Measurements from ENCODE around the gene KIF1A. TPM values are rescaled to one million over a fixed set of nuclear protein-coding genes. Genes with fewer than 3 reads are reported as not detected.

Gene KIF1A
- total RNA-seq, 1 experiment from 2014 or later: 279 TPM

GRCh38 chr2:240731178-240731545 is 88.9 kb downstream of the KIF1A start:
- no peak for TF ChIP-seq EMX1 (CRISPR knock-in tag; IDR thresholded peaks at IDR 0.05)
- TF ChIP-seq ZNF416 (CRISPR knock-in tag; IDR thresholded peaks at IDR 0.05): no peak
- TF ChIP-seq NFATC4 (CRISPR knock-in tag; IDR thresholded peaks at IDR 0.05): no peak
- TF ChIP-seq ZBTB21 (CRISPR knock-in tag; IDR thresholded peaks at IDR 0.05; ENCODE audit: borderline replicate concordance): no peak
- no peak for TF ChIP-seq MYBL2 (CRISPR knock-in tag; IDR thresholded peaks at IDR 0.05)
- no peak for TF ChIP-seq ZNF263 (CRISPR knock-in tag; IDR thresholded peaks at IDR 0.05; ENCODE audit: low read depth)
- TF ChIP-seq NR3C1 (CRISPR knock-in tag; conservative IDR thresholded peaks at IDR 0.05; ENCODE audit: low read depth): no peak
- TF ChIP-seq NR2C2 (CRISPR knock-in tag; IDR thresholded peaks at IDR 0.05): no peak
- TF ChIP-seq SMAD3 (CRISPR knock-in tag; IDR thresholded peaks at IDR 0.05; ENCODE audit: borderline replicate concordance): no peak
- TF ChIP-seq PREB (CRISPR knock-in tag; IDR thresholded peaks at IDR 0.05; ENCODE audit: borderline replicate concordance): no peak
- no peak for TF ChIP-seq ATF2 (CRISPR knock-in tag; IDR thresholded peaks at IDR 0.05; ENCODE audit: borderline replicate concordance, low read depth)
- no peak for TF ChIP-seq ELF4 (CRISPR knock-in tag; IDR thresholded peaks at IDR 0.05; ENCODE audit: low read depth)
- H3K4me3 Mint-ChIP-seq: no peak overlapping the region
- ChIA-PET POLR2A (interaction anchor here (1.0 kb wide), 2 partner anchors 9 to 16 kb away, joined by 3 read pairs; no protein-coding TSS in a partner anchor), CTCF (no interaction called here)
- H3K4me1 Mint-ChIP-seq: no peaks in the 10 kb centered on the region
- H3K27ac Mint-ChIP-seq: no peak overlapping the region; the same call in 1 of the 2 replicates
- no peak for ATAC-seq
- no peaks in the 10 kb centered on the region for H3K27me3 Mint-ChIP-seq (ENCODE audit: low read depth)
- no peak for DNase-seq (ENCODE audit: low spot score)
- peaks cover 17% of the 10 kb centered on the region for H3K36me3 Mint-ChIP-seq
- H3K9me3 Mint-ChIP-seq: no peaks in the 10 kb centered on the region

GRCh38 chr2:240730501-240731177 is 89.4 kb downstream of the KIF1A start:
- POLR2A ChIA-PET: interaction anchor here (1.0 kb wide), 2 partner anchors 9 to 16 kb away, joined by 3 read pairs; no protein-coding TSS in a partner anchor
- H3K27ac Mint-ChIP-seq: no peak overlapping the region
- peaks cover 21% of the 10 kb centered on the region for H3K36me3 Mint-ChIP-seq
- H3K4me1 Mint-ChIP-seq: no peaks in the 10 kb centered on the region
- ATAC-seq (no peak), DNase-seq (ENCODE audit: low spot score) (no peak)
- H3K27me3 Mint-ChIP-seq (ENCODE audit: low read depth): no peaks in the 10 kb centered on the region
- TF ChIP-seq ZMAT4 (CRISPR knock-in tag; IDR thresholded peaks at IDR 0.05): no peak
- TF ChIP-seq ZNF138 (CRISPR knock-in tag; conservative IDR thresholded peaks at IDR 0.05): no peak
- TF ChIP-seq PRRX2 (CRISPR knock-in tag; IDR thresholded peaks at IDR 0.05): no peak
- TF ChIP-seq PREB (CRISPR knock-in tag; IDR thresholded peaks at IDR 0.05; ENCODE audit: borderline replicate concordance): no peak
- TF ChIP-seq USF2 (CRISPR knock-in tag; IDR thresholded peaks at IDR 0.05): no peak
- no peak for TF ChIP-seq ZNF416 (CRISPR knock-in tag; IDR thresholded peaks at IDR 0.05)
- no peak for TF ChIP-seq ZNF219 (CRISPR knock-in tag; IDR thresholded peaks at IDR 0.05; ENCODE audit: borderline replicate concordance)
- no peak for TF ChIP-seq RORB (CRISPR knock-in tag; IDR thresholded peaks at IDR 0.05)
- TF ChIP-seq ARID4B (CRISPR knock-in tag; IDR thresholded peaks at IDR 0.05; ENCODE audit: borderline replicate concordance): no peak
- CTCF ChIA-PET: no interaction called here
- H3K4me3 Mint-ChIP-seq: no peak overlapping the region
- no peaks in the 10 kb centered on the region for H3K9me3 Mint-ChIP-seq
